Heart left ventricle (tissue), 13 donors: Measurements from ENCODE around the gene MRPL47.

ENCODE experiments used
- CTCF ChIP-seq, 12 donors: fragments of 200-600 bp; sonication (generic) in 4 of 12; IDR thresholded peaks; one replicate each; pipeline versions ENCODE4 v1.5.0 to v1.8.0; 2018 to 2022; ENCODE audit warnings: antibody characterized with exemption in 12 of 12, mild to moderate bottlenecking in 5 of 12
- POLR2A ChIP-seq, 2 donors: fragments of 450-650 bp; IDR thresholded peaks; one replicate each; pipeline ENCODE4 v1.6.1; 2017; ENCODE audit warnings: antibody characterized with exemption in 2 of 2, mild to moderate bottlenecking in 2 of 2, moderate library complexity in 2 of 2
- donor health status: ischemic (EF 13 %, LVEDD 7.1; RV severe dilation, severe dysfunction).
- donor health status: DM: no; HTN: yes; CAD: no.
- donor health status: DM: no; HTN: no; CAD: no.
- donor health status: ischemic (EF 25% LVEDD 6.9; RV normal size, moderate dysfunction).
- donor health status: ischemic (EF 25% LVEDD 5.7; RV mildly dilated, moderate dysfunction).
- donor health status: ischemic (EF 35%, LVEDD 5.7; RV mildly dilated, moderate dysfunction).
- donor health status: nonischemic (EF 11% LVEDD 7.7; RV severe dilation, severe dysfunction).
- donor health status: DM: yes; HTN: yes; CAD: no.
- donor health status: PGD.
- donor health status: ischemic (EF 29% LVEDD 5.4; RV normal size, mild dysfunction).
- donor health status: nonischemic (EF 23%, LVEDD 6.1; RV moderate dilation, normal function).

GRCh38 chr3:179541094-179541493 is 63.3 kb downstream of the MRPL47 start:
- TF ChIP-seq CTCF (IDR thresholded peaks at IDR 0.05) (no peak), POLR2A (IDR thresholded peaks at IDR 0.05) (no peak)
